Endometrium (tissue), 2 donors: ENCODE measurements around the gene RRAGD.
"Not testable (repeated sequence)": the region's sequence is repeated elsewhere in the genome, so short reads cannot be mapped to it uniquely, and the experiment has no call there.

Experiments used
- FAIRE-seq: peaks from 2 replicates; lab custom pipeline; 2012; peaks lifted over from hg19 to GRCh38; lab: Jason Lieb, UNC
- donor health status: control.
- donor health status: control.

RRAGD gene

GRCh38 chr6:89411145-89412070 is 665 bp downstream of the RRAGD start:
- no peak for FAIRE-seq

GRCh38 chr6:89410788-89411144 is 1.3 kb downstream of the RRAGD start:
- FAIRE-seq: no peak

GRCh38 chr6:89410231-89410761 is 1.8 kb downstream of the RRAGD start:
- FAIRE-seq: no peak

- FAIRE-seq: no peak
Observed at GRCh38 chr6:89409461-89410035, 2.5 kb downstream of the RRAGD start.

GRCh38 chr6:89406141-89406540 is 5.9 kb downstream of the RRAGD start:
- FAIRE-seq: no peak

- no peak for FAIRE-seq
Observed at GRCh38 chr6:89404512-89404911, 7.6 kb downstream of the RRAGD start.

GRCh38 chr6:89402776-89403175 is 9.3 kb downstream of the RRAGD start:
- FAIRE-seq: no peak

GRCh38 chr6:89400912-89401399 is 11.1 kb downstream of the RRAGD start:
- no peak for FAIRE-seq

- FAIRE-seq: no peak
Observed at GRCh38 chr6:89400050-89400449, 12.0 kb downstream of the RRAGD start.

- no peak for FAIRE-seq
Observed at GRCh38 chr6:89398762-89399525, 13.1 kb downstream of the RRAGD start.

- FAIRE-seq: not testable (repeated sequence)
Observed at GRCh38 chr6:89397884-89398283, 14.2 kb downstream of the RRAGD start.

- no peak for FAIRE-seq
Observed at GRCh38 chr6:89393659-89394058, 18.4 kb downstream of the RRAGD start.

- no peak for FAIRE-seq
Observed at GRCh38 chr6:89392823-89393222, 19.2 kb downstream of the RRAGD start.

- no peak for FAIRE-seq
Observed at GRCh38 chr6:89388846-89389245, 23.2 kb downstream of the RRAGD start.

- no peak for FAIRE-seq
Observed at GRCh38 chr6:89387516-89388201, 24.4 kb downstream of the RRAGD start.

GRCh38 chr6:89386917-89387491 is 25.1 kb downstream of the RRAGD start:
- no peak for FAIRE-seq

- no peak for FAIRE-seq
Observed at GRCh38 chr6:89385846-89386245, 26.2 kb downstream of the RRAGD start.

GRCh38 chr6:89385156-89385667 is 26.9 kb downstream of the RRAGD start:
- FAIRE-seq: no peak

- FAIRE-seq: no peak
Observed at GRCh38 chr6:89381031-89381430, 31.0 kb downstream of the RRAGD start.

- FAIRE-seq: no peak
Observed at GRCh38 chr6:89379281-89379680, 32.8 kb downstream of the RRAGD start.

- no peak for FAIRE-seq
Observed at GRCh38 chr6:89378628-89379027, 33.4 kb downstream of the RRAGD start.
